ENCODE data around the gene DPP7.

The DPP7 gene

GRCh38 chr9:137088121-137088520 lies 26.4 kb downstream of the DPP7 start:
- DNase-seq (ENCODE audit: low spot score), result no peak

DNA sequence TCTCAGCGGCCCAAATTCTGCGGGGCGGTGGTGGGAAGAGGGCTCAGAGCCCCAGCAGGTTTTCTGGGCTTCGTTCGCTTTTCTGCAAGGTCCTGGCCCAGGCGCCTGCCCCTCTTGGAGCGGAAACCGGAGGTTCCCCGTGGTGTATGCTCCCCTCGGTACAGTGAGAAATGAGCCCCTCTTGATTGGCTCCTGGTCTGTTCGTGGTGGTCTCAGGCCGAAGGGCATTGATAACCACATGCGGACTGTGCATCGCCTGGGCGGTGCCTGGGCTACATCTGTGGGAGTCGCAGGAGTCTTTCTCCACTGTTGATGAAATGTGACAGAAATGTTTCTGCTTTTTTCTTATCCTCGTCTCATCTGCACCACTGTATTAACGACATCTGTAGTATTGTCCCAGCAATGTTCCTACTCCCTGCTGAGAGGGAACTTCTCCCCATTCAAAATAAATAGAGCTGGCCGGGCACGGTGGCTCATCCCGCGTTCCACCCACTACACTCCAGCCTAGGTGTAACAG lies 27.1 kb downstream of the DPP7 start:
- no peak for DNase-seq (ENCODE audit: low spot score)

DNA sequence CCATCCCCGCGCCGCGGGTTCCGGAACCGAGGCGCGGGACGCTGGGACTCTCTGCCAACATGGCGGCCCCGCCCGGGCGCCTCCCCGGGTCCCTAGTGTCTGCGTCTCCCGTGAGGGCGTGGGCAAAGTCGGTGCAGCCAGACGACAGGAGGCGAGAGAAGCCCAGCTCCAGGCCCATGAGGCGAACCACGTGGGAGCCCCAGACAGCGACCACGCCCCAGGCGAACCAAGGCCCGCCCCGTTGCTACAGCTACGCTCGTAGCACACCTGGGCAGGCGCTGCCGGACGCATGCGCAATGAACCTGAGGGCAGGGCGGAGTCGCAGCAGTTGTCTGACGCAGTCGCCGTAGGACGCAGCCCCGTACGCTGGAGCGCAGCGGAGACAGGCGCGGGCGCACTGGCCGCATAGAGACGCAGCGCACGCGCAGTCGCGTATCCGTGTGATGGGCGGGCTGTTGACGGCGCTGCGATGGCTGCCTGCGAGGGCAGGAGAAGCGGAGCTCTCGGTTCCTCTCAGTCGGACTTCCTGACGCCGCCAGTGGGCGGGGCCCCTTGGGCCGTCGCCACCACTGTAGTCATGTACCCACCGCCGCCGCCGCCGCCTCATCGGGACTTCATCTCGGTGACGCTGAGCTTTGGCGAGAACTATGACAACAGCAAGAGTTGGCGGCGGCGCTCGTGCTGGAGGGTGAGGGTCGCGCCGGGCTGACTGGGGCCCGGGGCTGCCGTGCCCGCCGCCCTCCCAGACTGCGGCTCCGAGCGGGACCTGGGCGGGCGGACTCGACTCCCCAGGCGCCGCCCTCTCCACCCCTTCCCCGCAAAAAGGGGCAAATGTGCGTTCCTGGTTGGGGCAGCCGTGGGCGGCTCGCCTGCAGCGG lies 27.8 kb downstream of the DPP7 start, which contains the start of gene MAN1B1:
Gene MAN1B1 (plus strand): TSS at position 455 of the 878 bp plus-strand sequence. CDS start 15 bp downstream, at position 470.
- peak; percentile 99 for DNase-seq (ENCODE audit: low spot score)

GRCh38 chr9:137085920-137086530 lies 28.5 kb downstream of the DPP7 start:
- DNase-seq (ENCODE audit: low spot score), result peak; percentile 64

DNA sequence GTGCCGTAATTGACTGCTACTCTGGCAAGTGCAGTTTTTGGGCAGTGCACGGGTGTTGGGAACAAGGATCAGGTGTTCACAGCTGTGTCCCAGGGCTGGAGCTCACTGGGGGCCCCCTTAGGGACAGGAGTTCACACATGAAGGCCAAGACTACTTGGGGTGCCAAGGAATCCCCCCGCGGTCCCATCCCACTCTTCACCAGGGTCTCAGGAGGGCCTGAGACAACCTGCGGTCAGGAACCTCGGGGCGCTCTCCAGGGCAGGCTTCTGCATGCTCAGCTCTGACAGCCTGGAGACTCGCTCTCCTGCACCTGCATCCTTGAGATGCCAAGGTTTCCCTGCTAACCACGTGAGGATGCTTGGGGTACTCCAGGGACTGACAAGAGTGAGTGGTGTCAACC lies 30.0 kb downstream of the DPP7 start:
- no peak for DNase-seq (ENCODE audit: low spot score)

GRCh38 chr9:137083394-137084004 lies 31.0 kb downstream of the DPP7 start:
- DNase-seq (ENCODE audit: low spot score), result peak; percentile 94

DNA sequence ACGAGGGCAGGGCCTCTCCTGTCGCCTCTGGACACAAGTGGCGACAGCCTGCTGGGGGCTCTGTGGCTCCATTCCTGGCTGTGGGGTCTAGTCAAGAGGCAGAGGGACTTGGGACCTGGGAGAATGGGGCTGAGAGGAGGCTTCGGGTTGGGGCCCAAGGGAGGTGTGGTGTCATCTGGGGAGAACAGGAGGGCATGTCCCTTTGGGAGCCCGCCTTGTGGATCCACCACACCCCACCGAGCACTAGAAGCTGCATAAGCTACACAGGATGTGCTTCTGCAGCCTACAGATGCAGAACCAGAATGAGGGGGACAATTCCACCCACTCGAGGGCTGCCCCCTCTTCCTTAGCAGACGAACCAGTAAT lies 31.6 kb downstream of the DPP7 start:
- DNase-seq (ENCODE audit: low spot score), result no peak

DNA sequence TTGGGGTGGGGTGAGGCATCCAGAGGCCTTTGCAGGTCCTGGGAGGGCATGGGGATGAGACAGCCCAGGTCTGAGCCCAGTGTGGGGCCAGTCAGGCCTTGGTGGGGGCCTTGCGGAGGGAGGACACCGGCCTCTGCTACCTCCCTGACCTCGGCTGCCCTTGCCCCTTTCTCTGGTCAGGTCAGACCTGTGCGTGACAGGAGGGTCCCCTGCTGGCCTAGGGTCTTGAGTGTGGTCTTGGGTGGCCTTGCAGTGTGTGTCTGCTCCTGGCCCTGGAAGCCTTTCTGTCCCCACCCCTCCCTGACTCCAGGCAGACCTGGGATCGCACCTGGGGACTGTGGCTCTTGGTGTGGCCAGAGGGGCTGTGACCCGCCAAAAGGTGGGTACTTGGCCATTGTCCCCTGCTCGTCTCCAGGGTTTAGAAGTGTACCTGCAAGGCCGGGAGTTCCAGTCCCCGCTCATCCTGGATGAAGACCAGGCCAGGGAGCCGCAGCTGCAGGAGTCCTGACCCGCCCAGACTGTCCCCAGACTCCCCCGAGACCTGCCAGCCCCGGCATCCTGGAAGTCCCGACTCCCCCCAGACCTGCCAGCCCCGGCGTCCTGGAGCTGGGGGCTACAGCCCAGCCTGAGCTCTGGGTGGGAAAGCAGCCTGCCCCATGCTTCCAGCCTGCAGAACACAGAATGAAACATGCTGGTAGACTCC lies 32.2 kb downstream of the DPP7 start:
- DNase-seq (ENCODE audit: low spot score), result no peak

DNA sequence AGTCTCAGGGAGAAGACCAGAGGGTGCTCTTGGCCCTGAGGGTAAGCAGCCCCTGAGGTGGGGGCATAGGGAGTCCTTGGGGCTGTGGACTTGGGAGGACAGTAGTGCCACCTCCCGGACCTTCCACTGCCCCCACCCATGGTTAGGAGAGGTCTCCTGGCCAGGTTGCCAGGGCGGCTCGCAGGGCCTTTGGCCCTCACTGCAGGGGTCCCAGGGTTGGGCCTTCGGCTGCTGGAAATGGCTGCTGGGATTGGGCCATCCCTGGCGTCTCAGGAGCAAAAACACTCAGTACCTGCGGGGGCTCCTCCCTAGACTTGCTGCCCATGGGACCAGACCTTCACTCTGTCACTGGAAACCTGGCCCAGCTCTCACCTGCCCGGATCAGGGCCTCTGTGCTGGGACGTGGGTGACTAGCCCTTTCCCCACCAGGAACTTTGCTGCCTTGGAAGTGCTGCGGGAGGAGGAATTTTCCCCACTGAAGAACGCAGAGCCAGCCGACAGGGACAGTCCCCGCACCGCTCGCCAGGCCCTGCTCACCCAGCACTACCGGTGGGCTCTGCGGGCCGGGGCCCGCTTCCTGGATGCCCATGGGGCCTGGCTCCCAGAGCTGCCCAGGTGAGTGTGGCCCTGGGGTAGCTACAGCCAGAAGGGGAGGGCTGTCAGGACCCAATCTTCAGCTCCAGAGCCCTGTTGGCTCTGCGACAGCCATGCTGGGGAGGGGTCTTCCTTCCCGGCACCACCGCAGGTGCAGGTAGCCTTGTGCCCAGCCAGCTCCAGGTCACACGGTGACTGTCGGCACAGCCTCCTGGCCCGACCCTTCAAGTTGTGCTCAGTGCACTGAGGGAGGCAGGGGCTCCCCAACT lies 34.0 kb downstream of the DPP7 start:
- no peak for DNase-seq (ENCODE audit: low spot score)

DNA sequence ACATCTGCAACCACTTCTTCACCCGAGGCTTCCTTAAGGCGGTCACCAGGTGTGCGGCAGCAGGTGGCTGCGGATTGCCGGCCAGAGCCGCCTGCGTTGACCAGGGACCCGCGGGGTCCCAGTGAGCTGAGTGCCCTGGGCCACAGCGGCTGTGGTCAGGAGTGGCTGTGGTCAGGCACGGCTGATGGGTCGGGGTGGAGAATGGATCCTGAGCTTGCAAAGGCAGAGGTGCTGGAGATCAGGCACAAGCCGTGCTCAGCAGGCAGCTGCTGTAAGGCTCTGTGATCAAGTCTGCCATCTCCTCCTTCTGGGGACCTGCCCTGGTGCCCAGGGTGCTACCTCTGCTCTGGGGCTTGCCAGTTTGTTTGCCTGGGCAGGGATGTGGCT lies 35.1 kb downstream of the DPP7 start:
- DNase-seq (ENCODE audit: low spot score), result no peak

DNA sequence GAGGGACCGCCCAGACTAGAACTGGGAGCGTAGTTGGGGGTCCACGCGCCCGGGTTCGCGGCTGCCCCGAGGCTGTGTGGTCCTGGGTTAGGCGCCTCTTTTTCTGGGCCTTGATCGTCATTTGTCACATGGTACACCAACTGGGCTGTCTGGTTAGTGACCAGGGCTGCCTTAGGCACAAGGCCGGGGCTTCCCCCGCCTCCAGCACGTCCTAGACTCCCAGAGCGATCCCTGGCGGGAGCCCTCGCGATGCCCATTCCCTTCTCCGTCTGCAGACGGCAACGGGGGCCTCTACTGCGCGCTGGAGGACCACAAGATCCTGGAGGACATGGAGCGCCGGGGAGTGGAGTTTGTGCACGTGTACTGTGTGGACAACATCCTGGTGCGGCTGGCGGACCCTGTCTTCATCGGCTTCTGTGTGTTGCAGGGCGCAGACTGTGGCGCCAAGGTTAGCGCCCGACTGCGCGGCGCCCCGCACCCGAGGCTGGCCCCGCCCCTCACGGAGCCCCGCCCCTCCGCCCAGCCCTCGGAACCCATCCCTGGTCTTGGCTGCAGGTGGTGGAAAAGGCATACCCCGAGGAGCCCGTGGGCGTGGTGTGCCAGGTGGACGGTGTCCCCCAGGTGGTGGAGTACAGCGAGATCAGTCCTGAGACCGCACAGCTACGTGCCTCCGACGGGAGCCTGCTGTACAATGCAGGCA lies 35.7 kb downstream of the DPP7 start:
- DNase-seq (ENCODE audit: low spot score), result no peak

- DNase-seq (ENCODE audit: low spot score), result no peak
Measured at GRCh38 chr9:137077758-137078693, 36.5 kb downstream of the DPP7 start.

DNA sequence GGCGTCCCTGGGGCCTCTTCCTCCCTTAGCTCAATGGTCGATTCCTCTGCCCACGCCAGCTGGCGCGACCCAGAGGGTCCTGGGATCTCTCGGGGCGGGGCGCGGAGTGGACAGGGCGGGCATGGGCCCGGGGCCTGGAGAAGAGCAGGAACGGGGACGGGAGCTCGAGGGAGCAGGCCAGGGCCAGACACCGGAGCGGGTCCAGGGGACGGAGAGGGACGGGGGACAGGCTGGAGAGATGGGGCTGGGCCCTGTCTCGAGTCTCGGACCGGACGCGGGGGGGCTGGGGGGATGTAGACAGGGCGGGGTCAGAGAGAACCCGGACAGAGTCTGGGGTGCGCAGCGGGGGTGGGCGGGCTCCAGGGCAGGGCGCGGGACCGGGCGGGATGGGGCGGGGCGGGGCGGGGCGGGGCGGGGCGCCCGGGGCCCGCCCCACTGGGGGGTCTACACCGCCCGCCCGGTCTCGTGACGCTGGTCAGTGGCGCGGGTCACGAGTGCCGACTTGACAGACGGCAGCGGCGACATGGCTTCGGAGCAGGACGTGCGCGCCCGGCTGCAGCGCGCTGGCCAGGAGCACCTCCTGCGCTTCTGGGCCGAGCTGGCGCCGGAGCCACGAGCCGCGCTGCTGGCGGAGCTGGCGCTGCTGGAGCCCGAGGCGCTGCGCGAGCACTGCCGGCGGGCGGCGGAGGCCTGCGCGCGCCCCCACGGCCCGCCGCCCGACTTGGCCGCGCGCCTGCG lies 37.4 kb downstream of the DPP7 start, which contains the start of gene UAP1L1:
Gene UAP1L1 (plus strand): TSS at position 508 of the 738 bp plus-strand sequence. CDS start 16 bp downstream, at position 524.
- peak; percentile 93 for DNase-seq (ENCODE audit: low spot score)

DNA sequence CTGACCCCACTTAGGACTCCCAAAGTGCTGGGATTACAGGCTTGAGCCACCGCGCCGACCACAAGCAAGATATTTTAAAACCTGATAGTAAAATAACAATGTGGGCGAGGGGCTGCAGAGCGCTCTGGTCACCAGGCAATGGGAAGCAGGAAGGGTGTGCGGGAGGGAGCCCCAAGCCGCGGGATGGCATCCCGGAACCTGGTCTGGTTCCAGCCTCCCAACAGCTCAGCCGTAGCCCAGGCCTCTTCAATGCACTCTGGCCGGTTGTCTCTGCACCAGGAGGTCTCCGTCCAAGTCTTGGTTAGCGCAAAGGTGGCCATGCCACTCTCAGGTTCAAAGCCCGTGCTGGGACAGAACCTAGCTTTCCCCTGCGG lies 37.9 kb downstream of the DPP7 start:
- no peak for DNase-seq (ENCODE audit: low spot score)

- DNase-seq (ENCODE audit: low spot score), result no peak
Measured at GRCh38 chr9:137075275-137075775, 39.2 kb downstream of the DPP7 start.

GRCh38 chr9:137074657-137075274 lies 39.8 kb downstream of the DPP7 start:
- DNase-seq (ENCODE audit: low spot score), result no peak

DNA sequence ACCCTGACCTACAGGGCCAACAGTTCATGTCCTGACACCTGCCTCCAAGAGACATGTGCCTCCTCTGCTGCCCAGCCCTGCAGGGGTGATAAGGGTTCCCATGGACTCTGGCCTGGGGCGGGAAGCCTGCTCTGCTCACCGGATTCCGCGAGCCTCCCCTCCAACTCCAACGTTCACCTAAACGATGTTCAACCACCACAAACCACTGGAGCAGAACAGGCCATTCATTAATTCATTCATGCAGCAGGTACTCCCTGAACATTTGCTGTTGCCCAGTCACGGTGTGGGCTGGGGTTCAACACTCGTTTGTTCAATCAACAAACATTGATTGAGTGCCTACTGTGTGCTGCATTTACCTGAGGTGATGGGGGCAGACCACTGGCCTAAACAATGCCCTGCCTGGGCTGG lies 40.5 kb downstream of the DPP7 start:
- no peak for DNase-seq (ENCODE audit: low spot score)

DNA sequence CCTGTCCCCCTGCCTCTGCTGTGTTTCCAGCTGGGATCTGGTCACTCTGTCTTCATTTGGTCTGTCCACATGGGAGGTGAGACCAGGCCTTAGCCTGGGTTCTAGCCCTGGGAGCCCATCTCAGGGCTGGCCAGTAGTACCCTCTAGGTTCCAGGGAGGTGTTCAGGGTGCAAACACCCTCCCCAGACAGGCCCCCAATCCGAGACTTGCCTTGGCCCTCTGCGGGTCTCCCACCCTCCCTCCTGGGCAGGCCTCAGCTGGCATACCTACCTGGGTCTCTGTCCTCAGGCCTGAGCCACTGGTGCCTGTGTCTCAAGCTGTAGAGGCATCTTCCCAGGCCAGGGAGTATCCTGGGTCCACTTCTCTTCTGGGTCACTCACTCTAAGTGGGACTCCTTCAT lies 43.3 kb downstream of the DPP7 start:
- no peak for DNase-seq (ENCODE audit: low spot score)
